Testis (tissue), 3 donors: ENCODE results near the gene VAT1. TPM values are rescaled to one million over a fixed set of nuclear protein-coding genes. Genes with fewer than 3 reads are reported as not detected.
"Not testable (repeated sequence)": the region's sequence is repeated elsewhere in the genome, so short reads cannot be mapped to it uniquely, and the experiment has no call there.

Source experiments
- DNase-seq: peaks from one replicate; pipeline ENCODE4 v3.0.0-alpha.2; 2019
- H3K27ac ChIP-seq, 2 donors: fragments of 200-600 bp; sonication (generic); one replicate each; pipeline ENCODE4 v1.5.1; 2019
- H3K27me3 ChIP-seq: fragments of 200-600 bp; sonication (generic); one replicate; pipeline ENCODE4 v1.5.1; 2019
- H3K36me3 ChIP-seq: fragments of 200-600 bp; sonication (generic); one replicate; pipeline ENCODE4 v1.5.1; 2017; ENCODE audit warnings: low read depth; ENCODE audit errors: missing control alignments
- H3K4me1 ChIP-seq: fragments of 200-600 bp; sonication (generic); one replicate; pipeline ENCODE4 v1.5.1; 2019
- H3K4me3 ChIP-seq, 2 donors: fragments of 200-600 bp; sonication (generic); one replicate each; pipeline ENCODE4 v1.5.1; 2017 to 2019
- H3K9me3 ChIP-seq: fragments of 200-600 bp; sonication (generic); one replicate; pipeline ENCODE4 v1.5.1; 2017
- POLR2A ChIP-seq: fragments of 450-650 bp; IDR thresholded peaks from one replicate; pipeline ENCODE4 v1.6.1; 2017; ENCODE audit warnings: antibody characterized with exemption, mild to moderate bottlenecking, moderate library complexity
- WGBS, 2 donors: methylation state at CpG; one replicate each; pipeline ENCODE4 v1.1.5; 2018; 5-methylcytosine and 5-hydroxymethylcytosine counted together
- intact Hi-C: fragments of 100-400 bp; cut with DNase I; formaldehyde crosslinking; loops from one replicate; pipeline ENCODE4 v1.15.1; 2023; ENCODE audit warnings: low total_unique reads
- polyA plus RNA-seq: library from polyadenylated mRNA; stranded (reverse); fragments of 350-450 nt; fragmentation: Illumina TruSeq; extraction: RNeasy Lipid Tissue Mini Kit (QIAGEN cat#74804); gene quantifications from one replicate; pipeline ENCODE4 v1.2.3, GENCODE V29; 2014; ENCODE audit warnings: low read depth, low replicate concordance; ENCODE audit not compliant: insufficient read depth
- total RNA-seq, 2 donors: library from RNA; depleted of rRNA; stranded (reverse); fragments of >200 nt; gene quantifications; one replicate each; pipeline ENCODE4 v1.2.3, GENCODE V29; 2016
- TF ChIP-seq, protein P1 (sequence below), 3 experiments: fragments of 450-650 bp in 2 of 3; fragments of 200-600 bp in 1 of 3; sonication (generic) in 1 of 3; IDR thresholded peaks; one replicate each; pipeline ENCODE4 v1.5.1; 2016 to 2019; ENCODE audit warnings: antibody characterized with exemption in 3 of 3, mild to moderate bottlenecking in 2 of 3, moderate library complexity in 1 of 3

Gene VAT1
- total and polyA plus RNA-seq, 3 donors from 2014 or later = 201 to 277 (median 204) TPM

DNA sequence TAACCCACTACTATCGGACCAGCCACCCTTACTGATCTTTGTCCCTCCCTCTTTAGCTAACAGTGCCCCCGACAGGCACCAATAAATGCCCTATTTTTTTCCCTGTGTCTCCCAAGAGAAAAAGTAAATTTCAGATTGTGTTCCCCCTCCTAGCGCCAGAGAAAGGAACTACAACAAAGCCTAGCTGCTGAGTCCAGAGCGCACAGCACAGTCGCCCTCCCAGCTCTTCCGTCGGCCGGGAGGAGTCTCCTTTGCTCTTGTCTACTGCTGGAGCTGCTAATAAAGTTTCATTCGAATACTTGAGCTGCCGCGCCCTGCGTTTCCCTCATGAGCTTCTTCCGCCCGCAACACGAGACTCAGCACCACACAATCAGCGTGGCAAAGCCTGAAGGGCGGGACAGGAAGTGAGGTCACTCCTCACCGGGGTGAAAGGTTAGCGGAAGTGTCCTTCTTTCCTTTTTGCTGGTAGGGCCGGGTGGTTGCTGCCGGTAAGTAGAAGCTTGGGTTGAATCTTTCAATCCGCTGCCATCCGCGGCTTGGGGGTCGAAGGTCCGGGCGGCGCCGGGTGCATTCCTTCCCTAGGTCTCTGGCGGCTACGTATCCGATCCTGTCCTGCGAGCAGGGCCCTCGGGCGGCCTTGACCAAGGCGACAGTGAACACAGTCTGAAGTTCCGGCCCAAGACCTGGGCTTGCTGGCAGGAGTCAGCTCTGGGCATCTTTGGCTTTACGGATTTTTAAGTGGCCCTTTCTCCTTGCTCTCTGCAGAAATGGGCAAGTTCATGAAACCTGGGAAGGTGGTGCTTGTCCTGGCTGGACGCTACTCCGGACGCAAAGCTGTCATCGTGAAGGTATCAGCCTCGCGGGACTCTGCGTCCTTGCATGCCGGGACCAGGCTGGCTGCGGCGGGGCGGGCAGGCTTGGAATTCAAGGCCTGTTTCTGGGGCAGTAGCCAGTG is 23.9 kb downstream of the VAT1 start, which contains the start of gene RPL27:
Gene RPL27, plus strand, starts transcription at position 436 of the 955 bp plus-strand sequence. Its CDS starts 332 bp downstream, at position 768.
- WGBS, 2 donors = 0% methylated on average over 25 to 49 of the region's 49 CpGs
- H3K9me3 ChIP-seq = no peaks in the 10 kb centered on the region
- DNase-seq = peak; percentile 99
- peak within 1 kb of the TSS; percentile 65 to 74 for H3K27ac ChIP-seq
- H3K36me3 ChIP-seq = no peaks in the 10 kb centered on the region
- TF ChIP-seq POLR2A = peak; percentile 55
- TF ChIP-seq, protein P1, sequence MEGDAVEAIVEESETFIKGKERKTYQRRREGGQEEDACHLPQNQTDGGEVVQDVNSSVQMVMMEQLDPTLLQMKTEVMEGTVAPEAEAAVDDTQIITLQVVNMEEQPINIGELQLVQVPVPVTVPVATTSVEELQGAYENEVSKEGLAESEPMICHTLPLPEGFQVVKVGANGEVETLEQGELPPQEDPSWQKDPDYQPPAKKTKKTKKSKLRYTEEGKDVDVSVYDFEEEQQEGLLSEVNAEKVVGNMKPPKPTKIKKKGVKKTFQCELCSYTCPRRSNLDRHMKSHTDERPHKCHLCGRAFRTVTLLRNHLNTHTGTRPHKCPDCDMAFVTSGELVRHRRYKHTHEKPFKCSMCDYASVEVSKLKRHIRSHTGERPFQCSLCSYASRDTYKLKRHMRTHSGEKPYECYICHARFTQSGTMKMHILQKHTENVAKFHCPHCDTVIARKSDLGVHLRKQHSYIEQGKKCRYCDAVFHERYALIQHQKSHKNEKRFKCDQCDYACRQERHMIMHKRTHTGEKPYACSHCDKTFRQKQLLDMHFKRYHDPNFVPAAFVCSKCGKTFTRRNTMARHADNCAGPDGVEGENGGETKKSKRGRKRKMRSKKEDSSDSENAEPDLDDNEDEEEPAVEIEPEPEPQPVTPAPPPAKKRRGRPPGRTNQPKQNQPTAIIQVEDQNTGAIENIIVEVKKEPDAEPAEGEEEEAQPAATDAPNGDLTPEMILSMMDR (IDR thresholded peaks at IDR 0.05) = peak; percentile 91 to 99 (median 92)
- H3K27me3 ChIP-seq = no peaks in the 10 kb centered on the region
- H3K4me1 ChIP-seq = peaks cover 13% of the 10 kb centered on the region
- intact Hi-C loops = no loop called here
- H3K4me3 ChIP-seq = peak within 1 kb of the TSS; percentile 63 to 82

DNA sequence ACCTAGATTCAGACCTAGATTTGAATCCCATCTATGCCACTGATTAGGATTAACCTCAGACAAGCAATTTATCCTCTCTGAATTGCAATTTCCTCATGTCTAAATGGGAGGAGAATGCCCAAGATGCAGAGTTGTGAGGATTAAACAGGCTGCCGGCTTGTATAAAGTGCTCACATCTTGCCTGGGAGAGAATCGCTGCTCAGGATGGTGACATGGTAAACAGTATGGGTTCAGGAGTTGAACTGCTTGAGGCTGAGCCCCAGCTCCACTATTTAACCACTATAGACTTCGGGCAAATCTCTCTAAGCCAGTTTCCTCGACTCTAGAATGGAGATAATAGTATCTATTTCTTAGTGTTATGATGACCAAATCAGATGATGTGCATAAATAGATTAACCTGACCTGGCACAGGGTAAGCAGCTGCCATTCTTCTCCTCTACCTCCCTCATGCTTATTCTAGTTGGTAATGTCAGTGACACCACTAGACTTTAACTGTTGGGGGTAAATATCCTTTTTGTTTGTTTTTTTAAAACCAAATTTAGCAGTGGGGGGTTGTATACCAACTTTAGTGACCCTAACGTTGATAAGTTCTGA is 24.7 kb downstream of the VAT1 start:
- WGBS, 2 donors = 16 to 18% methylated on average over 5 of the region's 5 CpGs
- Histone ChIP-seq H3K4me3 (peak overlapping the region in 1 of 2 donors; percentile 63), H3K36me3 (no peaks in the 10 kb centered on the region), H3K4me1 (peaks cover 13% of the 10 kb centered on the region), H3K27me3 (no peaks in the 10 kb centered on the region), H3K27ac (peak overlapping the region in 1 of 2 donors; percentile 65), H3K9me3 (no peaks in the 10 kb centered on the region)
- TF ChIP-seq, protein P1 (IDR thresholded peaks at IDR 0.05) = no peak
- TF ChIP-seq POLR2A = no peak
- DNase-seq = no peak
- intact Hi-C loops = no loop called here

DNA sequence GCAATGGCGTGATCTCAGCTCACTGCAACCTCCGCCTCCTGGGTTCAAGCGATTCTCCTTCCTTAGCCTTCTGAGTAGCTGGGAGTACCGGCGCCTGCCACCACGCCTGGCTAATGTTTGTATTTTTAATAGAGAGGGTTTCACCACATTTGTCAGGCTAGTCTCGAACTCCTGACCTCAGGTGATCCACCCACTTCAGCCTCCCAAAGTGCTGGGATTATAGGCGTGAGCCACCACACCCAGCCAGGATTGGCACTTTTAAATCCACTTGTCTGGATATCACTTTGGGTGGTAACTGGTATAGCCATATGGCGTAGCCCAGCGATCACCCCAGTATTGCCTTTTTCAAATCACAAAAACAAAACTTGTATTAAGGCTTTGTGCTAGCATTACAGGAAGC is 28.3 kb downstream of the VAT1 start:
- H3K4me1 ChIP-seq = not testable (repeated sequence)

DNA sequence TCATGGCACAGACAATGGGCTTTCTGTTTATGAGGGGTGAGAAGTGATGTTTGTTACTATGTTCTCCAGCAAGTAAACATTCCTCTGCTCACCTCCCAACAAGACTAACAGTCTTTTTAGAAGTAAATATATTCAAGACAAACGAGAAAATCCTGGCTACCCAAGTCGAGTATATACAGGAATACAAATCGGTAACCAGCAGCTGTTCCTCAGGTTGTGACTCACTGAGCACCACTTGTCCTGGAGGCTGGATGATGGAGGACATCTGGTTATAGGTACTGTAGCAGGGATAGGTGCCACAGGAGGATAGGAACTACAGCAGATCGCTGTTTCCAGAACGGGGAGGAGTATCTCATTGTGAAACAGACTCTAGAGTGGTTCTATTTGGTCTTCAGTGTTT is 29.3 kb downstream of the VAT1 start:
- no peaks in the 10 kb centered on the region for H3K9me3 ChIP-seq
- H3K4me1 ChIP-seq = peaks cover 8% of the 10 kb centered on the region
- WGBS, 2 donors = 78 to 80% methylated on average over 5 of the region's 5 CpGs
- H3K27ac ChIP-seq = no peak overlapping the region
- no peak for DNase-seq
- no peaks in the 10 kb centered on the region for H3K36me3 ChIP-seq
- intact Hi-C loops = no loop called here
- H3K27me3 ChIP-seq = no peaks in the 10 kb centered on the region
- TF ChIP-seq, protein P1 (IDR thresholded peaks at IDR 0.05) = no peak
- TF ChIP-seq POLR2A = no peak
- no peak overlapping the region for H3K4me3 ChIP-seq

More for the DNA sequence above, 28.3 kb downstream of the VAT1 start:
- H3K4me3 ChIP-seq, intact Hi-C loops, H3K36me3 ChIP-seq, H3K27me3 ChIP-seq, DNase-seq, H3K9me3 ChIP-seq, H3K27ac ChIP-seq: not testable (repeated sequence)
- 85 to 87% methylated on average over 10 of the region's 10 CpGs for WGBS, 2 donors

DNA sequence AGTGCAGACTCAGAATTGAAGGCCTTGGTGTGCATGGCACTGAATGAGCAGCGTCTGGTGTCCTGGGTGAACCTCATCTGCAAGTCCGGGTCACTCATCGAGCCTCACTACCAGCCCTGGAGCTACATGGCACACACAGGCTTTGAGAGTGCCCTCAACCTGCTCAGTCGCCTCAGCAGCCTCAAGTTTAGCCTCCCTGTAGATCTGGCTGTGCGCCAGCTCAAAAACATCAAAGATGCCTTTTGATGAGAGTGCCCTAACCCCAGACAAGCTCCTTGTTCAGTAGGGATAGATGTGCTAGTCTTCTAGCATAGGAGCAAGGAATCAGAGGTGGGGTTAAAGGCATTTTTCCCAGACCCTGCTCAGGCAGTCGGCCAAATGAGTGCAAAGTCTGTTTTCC is 30.7 kb downstream of the VAT1 start:
- no peaks in the 10 kb centered on the region for H3K4me1 ChIP-seq
- no peaks in the 10 kb centered on the region for H3K36me3 ChIP-seq
- no peak for DNase-seq
- H3K27ac ChIP-seq = no peak overlapping the region
- H3K27me3 ChIP-seq = no peaks in the 10 kb centered on the region
- TF ChIP-seq, protein P1 (IDR thresholded peaks at IDR 0.05) = no peak
- no peak for TF ChIP-seq POLR2A
- no peaks in the 10 kb centered on the region for H3K9me3 ChIP-seq
- WGBS, 2 donors = 88 to 100% methylated on average over 5 to 6 of the region's 6 CpGs
- no peak overlapping the region for H3K4me3 ChIP-seq
- intact Hi-C loops = no loop called here
